Measurements from ENCODE around the gene SYNJ1. TPM values are rescaled to one million over a fixed set of nuclear protein-coding genes. Genes with fewer than 3 reads are reported as not detected.

SYNJ1 gene
- total and polyA plus RNA-seq, 9 of the 15 experiments (the other 6 are each of a cell fraction or from before 2014, with no cell fraction given) = 2.4 to 10.6 (median 5.6) TPM

DNA sequence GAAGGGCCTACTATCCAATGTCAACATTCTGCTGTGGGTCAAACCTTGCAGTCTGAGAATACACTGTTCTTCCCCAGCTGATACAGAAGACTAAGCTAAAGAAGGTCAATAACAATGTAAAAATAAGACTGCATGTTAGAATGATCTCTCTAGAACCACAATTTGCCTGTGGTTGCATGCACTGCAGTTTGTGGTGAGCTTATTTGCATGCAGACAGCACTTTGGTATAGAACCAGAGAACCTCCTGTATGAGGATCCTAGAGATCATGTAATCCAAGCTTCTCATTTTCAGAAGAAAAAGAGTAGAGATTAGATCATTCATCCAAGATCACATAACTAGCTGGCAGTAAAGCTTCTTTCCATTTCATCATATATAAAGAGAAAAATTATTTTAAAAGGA lies 15.8 kb downstream of the SYNJ1 start:
- CTCF ChIA-PET (ENCODE audit: low intra/inter-chr PET ratio) = no interaction called here
- DNase-seq (ENCODE audit: extremely low read depth in 1 of 4, low spot score in 3 of 4) (no peak), FAIRE-seq (no peak), ATAC-seq (no peak)
- H3K9ac ChIP-seq (ENCODE audit: insufficient read depth in 1 of 2, low read depth in 2 of 2, low read length in 2 of 2) = no peak overlapping the region
- no TSS peak for BruUV-seq (replicated peaks)
- no peak overlapping the region for H3K4me2 ChIP-seq (ENCODE audit: insufficient read depth, low read length)
- no peaks in the 10 kb centered on the region for H4K20me1 ChIP-seq (replicated peaks; ENCODE audit: control insufficient read depth, insufficient read depth, low read length)
- H3K27me3 ChIP-seq (ENCODE audit: control insufficient read depth in 2 of 2, insufficient read depth in 2 of 2, low read length in 2 of 2) = no peaks in the 10 kb centered on the region
- H3K9me1 ChIP-seq (ENCODE audit: control insufficient read depth, insufficient read depth, low read length) = no peaks in the 10 kb centered on the region
- no peak overlapping the region for H3K4me3 ChIP-seq
- POLR2A ChIA-PET = interaction anchor here (0.8 to 1.1 kb wide), 3 partner anchors 11 to 20 kb away, joined by 3 read pairs; partner anchors contain the start of gene SYNJ1
- no peaks in the 10 kb centered on the region for H3K36me3 ChIP-seq (ENCODE audit: control insufficient read depth, insufficient read depth, low read length)
- intact Hi-C loops (cut with micrococcal nuclease) (no loop called here), in situ Hi-C loops (cut with MboI) (no loop called here)
- no peak overlapping the region for H3K27ac ChIP-seq (ENCODE audit: extremely low read depth, low read depth, low read length)
- TF ChIP-seq SRSF1 (IDR thresholded peaks at IDR 0.05; ENCODE audit: low read depth, low read length) = no peak
- no peak for TF ChIP-seq RBM39 (optimal IDR thresholded peaks at IDR 0.05; ENCODE audit: low read depth, low read length)
- no peak overlapping the region for H2AFZ ChIP-seq (ENCODE audit: low read depth, low read length)
- no peaks in the 10 kb centered on the region for H3K9me3 ChIP-seq (replicated peaks; ENCODE audit: control insufficient read depth, insufficient read depth, low read depth, low read length)
- H3K79me2 ChIP-seq (ENCODE audit: control insufficient read depth, insufficient read depth, low read length) = 0 out of 3 replicates have a peak, but pooled peaks cover 2% of the 10 kb centered on the region
- no peaks in the 10 kb centered on the region for H3K4me1 ChIP-seq (replicated peaks in 1 of 2; ENCODE audit: control insufficient read depth in 2 of 2, insufficient read depth in 2 of 2, low read length in 2 of 2)

DNA sequence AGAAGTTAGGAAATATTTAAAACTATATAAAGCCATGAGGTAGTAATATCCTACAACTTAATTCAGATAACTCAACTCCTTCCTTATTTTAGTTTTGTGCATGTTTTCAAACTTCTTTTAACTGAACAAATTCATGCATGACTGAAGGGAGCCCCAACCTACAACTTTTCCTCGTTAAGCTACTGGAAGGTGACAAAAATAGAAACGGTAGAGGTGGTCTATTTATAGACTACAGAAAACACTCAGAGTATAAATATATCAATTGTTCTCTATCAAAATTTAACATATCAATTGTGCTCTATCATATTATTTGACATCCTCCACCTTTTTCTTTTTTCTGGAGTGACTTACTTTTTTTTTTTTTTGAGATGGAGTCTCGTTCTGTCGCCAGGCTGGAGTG lies 16.8 kb downstream of the SYNJ1 start:
- Histone ChIP-seq H3K9me3 (replicated peaks; ENCODE audit: control insufficient read depth, insufficient read depth, low read depth, low read length) (no peaks in the 10 kb centered on the region), H3K27ac (ENCODE audit: extremely low read depth, low read depth, low read length) (peak overlapping the region; percentile 1; the same call in 1 of the 3 replicates), H3K4me1 (replicated peaks in 1 of 2; ENCODE audit: control insufficient read depth in 2 of 2, insufficient read depth in 2 of 2, low read length in 2 of 2) (no peaks in the 10 kb centered on the region), H3K27me3 (ENCODE audit: control insufficient read depth in 2 of 2, insufficient read depth in 2 of 2, low read length in 2 of 2) (no peaks in the 10 kb centered on the region), H3K79me2 (ENCODE audit: control insufficient read depth, insufficient read depth, low read length) (0 out of 3 replicates have a peak, but pooled peaks cover 2% of the 10 kb centered on the region), H3K9ac (ENCODE audit: insufficient read depth in 1 of 2, low read depth in 2 of 2, low read length in 2 of 2) (no peak overlapping the region), H3K4me2 (ENCODE audit: insufficient read depth, low read length) (no peak overlapping the region), H3K4me3 (no peak overlapping the region), H4K20me1 (replicated peaks; ENCODE audit: control insufficient read depth, insufficient read depth, low read length) (no peaks in the 10 kb centered on the region), H2AFZ (ENCODE audit: low read depth, low read length) (no peak overlapping the region), H3K9me1 (ENCODE audit: control insufficient read depth, insufficient read depth, low read length) (no peaks in the 10 kb centered on the region), H3K36me3 (ENCODE audit: control insufficient read depth, insufficient read depth, low read length) (no peaks in the 10 kb centered on the region)
- FAIRE-seq (no peak), DNase-seq (ENCODE audit: extremely low read depth in 1 of 4, low spot score in 3 of 4) (no peak), ATAC-seq (no peak)
- TF ChIP-seq TAF9B (IDR thresholded peaks at IDR 0.05; ENCODE audit: partially characterized antibody) (no peak), MEF2A (IDR thresholded peaks at IDR 0.05; ENCODE audit: control insufficient read depth, low read depth, low read length) (peak; percentile 61; the same call in 1 of the 2 replicates), RBM25 (IDR thresholded peaks at IDR 0.05; ENCODE audit: low read depth, low read length, severe bottlenecking) (no peak), ZNF133 (CRISPR knock-in tag; IDR thresholded peaks at IDR 0.05) (no peak), NFATC3 (IDR thresholded peaks at IDR 0.05) (no peak)
- TF ChIP-seq, protein P1, sequence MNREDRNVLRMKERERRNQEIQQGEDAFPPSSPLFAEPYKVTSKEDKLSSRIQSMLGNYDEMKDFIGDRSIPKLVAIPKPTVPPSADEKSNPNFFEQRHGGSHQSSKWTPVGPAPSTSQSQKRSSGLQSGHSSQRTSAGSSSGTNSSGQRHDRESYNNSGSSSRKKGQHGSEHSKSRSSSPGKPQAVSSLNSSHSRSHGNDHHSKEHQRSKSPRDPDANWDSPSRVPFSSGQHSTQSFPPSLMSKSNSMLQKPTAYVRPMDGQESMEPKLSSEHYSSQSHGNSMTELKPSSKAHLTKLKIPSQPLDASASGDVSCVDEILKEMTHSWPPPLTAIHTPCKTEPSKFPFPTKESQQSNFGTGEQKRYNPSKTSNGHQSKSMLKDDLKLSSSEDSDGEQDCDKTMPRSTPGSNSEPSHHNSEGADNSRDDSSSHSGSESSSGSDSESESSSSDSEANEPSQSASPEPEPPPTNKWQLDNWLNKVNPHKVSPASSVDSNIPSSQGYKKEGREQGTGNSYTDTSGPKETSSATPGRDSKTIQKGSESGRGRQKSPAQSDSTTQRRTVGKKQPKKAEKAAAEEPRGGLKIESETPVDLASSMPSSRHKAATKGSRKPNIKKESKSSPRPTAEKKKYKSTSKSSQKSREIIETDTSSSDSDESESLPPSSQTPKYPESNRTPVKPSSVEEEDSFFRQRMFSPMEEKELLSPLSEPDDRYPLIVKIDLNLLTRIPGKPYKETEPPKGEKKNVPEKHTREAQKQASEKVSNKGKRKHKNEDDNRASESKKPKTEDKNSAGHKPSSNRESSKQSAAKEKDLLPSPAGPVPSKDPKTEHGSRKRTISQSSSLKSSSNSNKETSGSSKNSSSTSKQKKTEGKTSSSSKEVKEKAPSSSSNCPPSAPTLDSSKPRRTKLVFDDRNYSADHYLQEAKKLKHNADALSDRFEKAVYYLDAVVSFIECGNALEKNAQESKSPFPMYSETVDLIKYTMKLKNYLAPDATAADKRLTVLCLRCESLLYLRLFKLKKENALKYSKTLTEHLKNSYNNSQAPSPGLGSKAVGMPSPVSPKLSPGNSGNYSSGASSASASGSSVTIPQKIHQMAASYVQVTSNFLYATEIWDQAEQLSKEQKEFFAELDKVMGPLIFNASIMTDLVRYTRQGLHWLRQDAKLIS (CRISPR knock-in tag; IDR thresholded peaks at IDR 0.05) = no peak
- ChIA-PET POLR2A (no interaction called here), CTCF (ENCODE audit: low intra/inter-chr PET ratio) (no interaction called here)
- intact Hi-C loops (cut with micrococcal nuclease) = no loop called here
- 68% methylated on average over 4 of the region's 4 CpGs for WGBS (ENCODE audit: insufficient coverage, low coverage, missing lambda C conversion rate)
- in situ Hi-C loops (cut with MboI) = no loop called here
- BruUV-seq (replicated peaks) = no TSS peak

Data from K562 (cell line).